Heart left ventricle (tissue), 16 donors: ENCODE measurements around the gene HSH2D. TPM values are rescaled to one million over a fixed set of nuclear protein-coding genes. Genes with fewer than 3 reads are reported as not detected.

Experiments
- ATAC-seq, 4 donors: fragments of 200-7000 bp; cut with Tn5 transposase; one replicate each; pipeline ENCODE4 v1.9.1; 2020 to 2022; ENCODE audit warnings: moderate library complexity in 4 of 4, mild to moderate bottlenecking in 3 of 4, moderate number of reproducible peaks in 1 of 4
- DNase-seq, 5 donors: peaks; one replicate each; pipeline ENCODE4 v3.0.0-alpha.2; 2020
- H3K27ac ChIP-seq, 12 donors: fragments of 200-600 bp; sonication (generic) in 4 of 12; one replicate each; pipeline versions ENCODE4 v1.5.0 to v1.8.0; 2016 to 2022; ENCODE audit warnings: mild to moderate bottlenecking in 2 of 12
- H3K27me3 ChIP-seq, 9 donors: fragments of 200-600 bp; sonication (generic) in 2 of 9; one replicate each; pipeline versions ENCODE4 v1.5.1 to v1.8.0; 2016 to 2022; ENCODE audit warnings: mild to moderate bottlenecking in 3 of 9
- H3K36me3 ChIP-seq, 9 donors: fragments of 200-600 bp; sonication (generic) in 2 of 9; one replicate each; pipeline versions ENCODE4 v1.5.0 to v1.8.0; 2018 to 2022; ENCODE audit warnings: mild to moderate bottlenecking in 2 of 9
- H3K4me1 ChIP-seq, 12 donors: fragments of 200-600 bp; sonication (generic) in 4 of 12; one replicate each; pipeline versions ENCODE4 v1.5.0 to v1.8.0; 2016 to 2022; ENCODE audit warnings: mild to moderate bottlenecking in 3 of 12
- H3K4me3 ChIP-seq, 12 donors: fragments of 200-600 bp; sonication (generic) in 4 of 12; one replicate each; pipeline versions ENCODE4 v1.5.0 to v1.8.0; 2017 to 2022; ENCODE audit warnings: mild to moderate bottlenecking in 9 of 12, moderate library complexity in 4 of 12
- H3K9me3 ChIP-seq, 12 donors: fragments of 200-600 bp; sonication (generic) in 4 of 12; one replicate each; pipeline versions ENCODE4 v1.5.0 to v1.8.0; 2016 to 2022; ENCODE audit warnings: mild to moderate bottlenecking in 1 of 12
- CTCF ChIP-seq, 12 donors: fragments of 200-600 bp; sonication (generic) in 4 of 12; IDR thresholded peaks; one replicate each; pipeline versions ENCODE4 v1.5.0 to v1.8.0; 2018 to 2022; ENCODE audit warnings: antibody characterized with exemption in 12 of 12, mild to moderate bottlenecking in 5 of 12
- POLR2A ChIP-seq, 2 donors: fragments of 450-650 bp; IDR thresholded peaks; one replicate each; pipeline ENCODE4 v1.6.1; 2017; ENCODE audit warnings: antibody characterized with exemption in 2 of 2, mild to moderate bottlenecking in 2 of 2, moderate library complexity in 2 of 2
- WGBS, 4 donors: extraction: QIAGEN DNeasy Blood & Tissue Kit in 2 of 4; methylation state at CpG; one replicate each; pipeline versions ENCODE4 v1.1.5 to v1.1.7; 2013 to 2018; 5-methylcytosine and 5-hydroxymethylcytosine counted together
- intact Hi-C, 10 donors: fragments of 100-400 bp; cut with DNase I; formaldehyde crosslinking; loops; one replicate each; pipeline versions ENCODE4 v1.11.1 to v1.14.2; 2022
- polyA plus RNA-seq, 2 donors: library from polyadenylated mRNA; stranded (reverse); fragments of 200-250 nt; gene quantifications; one replicate each; pipeline ENCODE4 v1.2.3, GENCODE V29; 2013
- total RNA-seq, 9 donors: library from RNA; depleted of rRNA in 2 of 9; stranded (reverse); fragments of >200 nt in 2 of 9; fragmentation: NEBNext Ultra II Directional in 3 of 9; extraction: Animal tissue kit (Norgen Biotek cat#: 25700) in 3 of 9; gene quantifications; one replicate each; pipeline versions ENCODE4 v1.1.0 to v1.2.4, GENCODE V29; 2016 to 2023
- donor health status: ischemic (EF 13 %, LVEDD 7.1; RV severe dilation, severe dysfunction).
- donor health status: healthy with polysubstance abuse.
- donor health status: DM: no; HTN: yes; CAD: no.
- donor health status: DM: no; HTN: no; CAD: no.
- donor health status: ischemic (EF 25% LVEDD 6.9; RV normal size, moderate dysfunction).
- donor health status: ischemic (EF 25% LVEDD 5.7; RV mildly dilated, moderate dysfunction).
- donor health status: healthy.
- donor health status: DM: yes; HTN: yes; CAD: no.
- donor health status: ischemic (EF 35%, LVEDD 5.7; RV mildly dilated, moderate dysfunction).
- donor health status: nonischemic (EF 11% LVEDD 7.7; RV severe dilation, severe dysfunction).
- donor health status: DM: yes; HTN: yes; CAD: no.
- donor health status: PGD.
- donor health status: ischemic (EF 29% LVEDD 5.4; RV normal size, mild dysfunction).
- donor health status: nonischemic (EF 23%, LVEDD 6.1; RV moderate dilation, normal function).

HSH2D gene
- total and polyA plus RNA-seq, 11 donors: 0.12 to 1.8 (median 0.30) TPM; not detected in 4

GRCh38 chr19:16141043-16141442 lies 2.4 kb upstream of the HSH2D start:
- no peak for TF ChIP-seq CTCF (IDR thresholded peaks at IDR 0.05)
- no peak for TF ChIP-seq POLR2A (IDR thresholded peaks at IDR 0.05)
- Histone ChIP-seq H3K9me3 (no peaks in the 10 kb centered on the region), H3K36me3 (no peaks in the 10 kb centered on the region), H3K27ac (no peak overlapping the region), H3K4me3 (no peak overlapping the region), H3K27me3 (peaks cover 0 to 18% (median 0%) of the 10 kb centered on the region in 9 donors), H3K4me1 (peaks cover 0 to 44% (median 0%) of the 10 kb centered on the region in 12 donors)
- no peak for DNase-seq
- intact Hi-C loops: no loop called here
- no peak for ATAC-seq
- 51 to 74% (median 66%) methylated on average over 4 of the region's 4 CpGs for whole genome bisulfite sequencing, 4 donors

GRCh38 chr19:16142032-16142580 lies 1.4 kb upstream of the HSH2D start:
- no peak overlapping the region for H3K4me3 ChIP-seq
- DNase-seq (no peak), ATAC-seq (no peak)
- TF ChIP-seq POLR2A (IDR thresholded peaks at IDR 0.05): no peak
- no peak for TF ChIP-seq CTCF (IDR thresholded peaks at IDR 0.05)
- peak overlapping the region in 1 of 12 donors; percentile 53 for H3K27ac ChIP-seq
- peaks cover 0 to 52% (median 0%) of the 10 kb centered on the region in 12 donors for H3K4me1 ChIP-seq
- WGBS, 4 donors: 83 to 87% (median 85%) methylated on average over 9 of the region's 9 CpGs
- intact Hi-C loops: no loop called here
- peaks cover 0 to 18% (median 0%) of the 10 kb centered on the region in 9 donors for H3K27me3 ChIP-seq
- H3K36me3 ChIP-seq: no peaks in the 10 kb centered on the region
- H3K9me3 ChIP-seq: no peaks in the 10 kb centered on the region

GRCh38 chr19:16144216-16144581 lies 714 bp downstream of the HSH2D start:
- intact Hi-C loops: no loop called here
- TF ChIP-seq CTCF (IDR thresholded peaks at IDR 0.05): no peak
- TF ChIP-seq POLR2A (IDR thresholded peaks at IDR 0.05): no peak
- peak overlapping the region in 3 of 12 donors; percentile 19 to 52 (median 31) for H3K4me3 ChIP-seq
- DNase-seq: no peak
- no peak for ATAC-seq
- H3K9me3 ChIP-seq: no peaks in the 10 kb centered on the region
- peak overlapping the region in 1 of 12 donors; percentile 53 for H3K27ac ChIP-seq
- peaks cover 0 to 68% (median 0%) of the 10 kb centered on the region in 12 donors for H3K4me1 ChIP-seq
- H3K27me3 ChIP-seq: peaks cover 0 to 18% (median 0%) of the 10 kb centered on the region in 9 donors
- no peaks in the 10 kb centered on the region for H3K36me3 ChIP-seq
- WGBS, 4 donors: 56 to 77% (median 69%) methylated on average over 1 of the region's 1 CpG

- H3K4me1 ChIP-seq: peaks cover 0 to 70% (median 0%) of the 10 kb centered on the region in 12 donors
- 66 to 76% (median 73%) methylated on average over 5 of the region's 5 CpGs for WGBS, 4 donors
- peaks cover 0 to 18% (median 0%) of the 10 kb centered on the region in 9 donors for H3K27me3 ChIP-seq
- intact Hi-C loops: no loop called here
- DNase-seq: no peak
- no peaks in the 10 kb centered on the region for H3K36me3 ChIP-seq
- ATAC-seq: no peak
- H3K27ac ChIP-seq: no peak overlapping the region
- TF ChIP-seq CTCF (IDR thresholded peaks at IDR 0.05) (no peak), POLR2A (IDR thresholded peaks at IDR 0.05) (no peak)
- H3K9me3 ChIP-seq: no peaks in the 10 kb centered on the region
- H3K4me3 ChIP-seq: no peak overlapping the region
These were observed 2.6 kb downstream of the HSH2D start for GRCh38 chr19:16146112-16146511.
